ENCODE data around the gene GLTP.
"Not testable (repeated sequence)": the region's sequence is repeated elsewhere in the genome, so short reads cannot be mapped to it uniquely, and the experiment has no call there.

DNA sequence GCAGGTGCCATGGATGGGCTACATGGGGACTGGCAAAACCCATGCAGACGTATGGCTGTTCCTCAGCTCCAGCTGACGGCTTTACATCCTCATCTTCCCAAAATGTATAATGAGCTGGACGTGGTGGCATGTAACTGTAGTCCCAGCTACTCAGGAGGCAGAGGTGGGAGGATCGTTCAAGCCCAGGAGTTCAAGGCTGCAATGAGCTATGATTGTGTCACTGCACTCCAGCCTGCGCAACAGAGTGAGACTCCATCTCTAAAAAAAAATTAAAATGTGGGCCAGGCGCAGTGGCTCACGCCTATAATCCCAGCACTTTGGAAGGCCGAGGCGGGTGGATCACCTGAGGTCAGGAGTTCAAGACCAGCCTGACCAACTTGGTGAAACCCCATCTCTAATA lies 17.9 kb downstream of the GLTP start:
- TF ChIP-seq, protein P1, sequence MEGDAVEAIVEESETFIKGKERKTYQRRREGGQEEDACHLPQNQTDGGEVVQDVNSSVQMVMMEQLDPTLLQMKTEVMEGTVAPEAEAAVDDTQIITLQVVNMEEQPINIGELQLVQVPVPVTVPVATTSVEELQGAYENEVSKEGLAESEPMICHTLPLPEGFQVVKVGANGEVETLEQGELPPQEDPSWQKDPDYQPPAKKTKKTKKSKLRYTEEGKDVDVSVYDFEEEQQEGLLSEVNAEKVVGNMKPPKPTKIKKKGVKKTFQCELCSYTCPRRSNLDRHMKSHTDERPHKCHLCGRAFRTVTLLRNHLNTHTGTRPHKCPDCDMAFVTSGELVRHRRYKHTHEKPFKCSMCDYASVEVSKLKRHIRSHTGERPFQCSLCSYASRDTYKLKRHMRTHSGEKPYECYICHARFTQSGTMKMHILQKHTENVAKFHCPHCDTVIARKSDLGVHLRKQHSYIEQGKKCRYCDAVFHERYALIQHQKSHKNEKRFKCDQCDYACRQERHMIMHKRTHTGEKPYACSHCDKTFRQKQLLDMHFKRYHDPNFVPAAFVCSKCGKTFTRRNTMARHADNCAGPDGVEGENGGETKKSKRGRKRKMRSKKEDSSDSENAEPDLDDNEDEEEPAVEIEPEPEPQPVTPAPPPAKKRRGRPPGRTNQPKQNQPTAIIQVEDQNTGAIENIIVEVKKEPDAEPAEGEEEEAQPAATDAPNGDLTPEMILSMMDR (conservative IDR thresholded peaks at IDR 0.05; ENCODE audit: low read length): not testable (repeated sequence)
- TF ChIP-seq EZH2phosphoT487 (IDR thresholded peaks at IDR 0.05; ENCODE audit: borderline replicate concordance): not testable (repeated sequence)
